Myometrial cell (primary cell): ENCODE measurements around the gene ATP5F1C. TPM values are rescaled to one million over a fixed set of nuclear protein-coding genes. Genes with fewer than 3 reads are reported as not detected.

Experiments used
- total RNA-seq: library from RNA; depleted of rRNA; stranded (reverse); fragments of >200 nt; gene quantifications from 2 replicates; pipeline ENCODE4 v1.2.3, GENCODE V29; 2015

Gene ATP5F1C
- 396 and 416 TPM in 2 replicates for total RNA-seq

GRCh38 chr10:7787857-7788638, at the start of gene ATP5F1C, which contains the start of gene KIN:
ATP5F1C (plus strand) TSS chr10:7788177; CDS start chr10:7788208, 31 bp downstream.
KIN (minus strand) TSS chr10:7787993; CDS start chr10:7787933, 60 bp downstream.

DNA sequence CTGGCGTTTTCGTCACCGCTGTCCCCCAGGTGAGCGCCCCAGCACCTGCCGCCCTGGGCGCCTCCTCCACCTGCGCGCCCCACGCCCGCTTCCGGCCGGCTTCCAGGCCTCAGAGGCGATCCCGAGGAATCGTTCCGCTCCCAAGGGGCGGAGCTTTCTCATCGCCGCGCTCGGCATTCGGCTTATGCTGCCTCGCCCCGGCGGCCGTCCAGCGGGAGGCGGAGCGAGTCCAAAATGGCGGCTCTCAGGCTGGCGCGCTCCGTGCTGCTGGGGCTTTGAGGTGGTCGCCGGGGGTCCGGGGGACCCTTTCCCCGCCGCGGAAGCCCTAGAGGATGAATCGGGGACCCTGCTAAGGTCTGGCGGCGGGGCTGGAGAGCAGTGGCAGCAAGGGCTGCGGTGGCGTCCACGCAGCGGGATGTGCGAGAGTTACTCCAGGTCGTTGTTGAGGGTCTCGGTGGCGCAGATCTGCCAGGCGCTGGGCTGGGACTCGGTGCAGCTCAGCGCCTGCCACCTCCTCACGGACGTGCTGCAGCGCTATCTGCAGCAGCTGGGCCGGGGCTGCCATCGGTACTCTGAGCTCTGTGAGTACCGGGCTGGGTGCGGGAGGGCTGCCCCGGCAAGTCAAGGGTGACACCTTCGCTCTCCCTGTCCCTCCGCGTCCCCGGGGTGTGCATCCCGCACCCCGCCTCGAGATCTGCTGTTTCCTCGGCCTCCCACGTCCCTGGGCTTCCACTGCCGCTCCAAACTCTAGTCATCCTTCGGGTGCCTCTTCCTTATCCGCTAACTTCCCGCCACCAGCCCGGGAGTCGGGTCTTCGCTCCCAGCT, 30.5 kb downstream of the ATP5F1C start, which contains the start of gene TAF3:
Gene TAF3 (plus strand): TSS at position 211 of the 826 bp plus-strand sequence. CDS start 205 bp downstream, at position 416.

Other genes starting within 250 kb of the ATP5F1C start
- gene ITIH5, start 121.2 kb upstream of the ATP5F1C start, total RNA-seq: not detected in 2 replicates
- not detected in 2 replicates for gene ITIH2, start 84.9 kb upstream of the ATP5F1C start, total RNA-seq
- gene KIN, start 184 bp upstream of the ATP5F1C start, total RNA-seq: 4.6 and 8.2 TPM in 2 replicates
- gene TAF3, start 30.3 kb downstream of the ATP5F1C start, total RNA-seq: 1.7 and 2.1 TPM in 2 replicates